Esophagus muscularis mucosa (tissue), 3 donors: ENCODE data around the gene SMYD2.

Experiments used
- CTCF ChIP-seq, 3 experiments: fragments of 200-600 bp in 2 of 3; fragments of 450-650 bp in 1 of 3; sonication (generic) in 2 of 3; IDR thresholded peaks; one replicate each; pipeline ENCODE4 v1.5.1; 2017 to 2019; ENCODE audit warnings: antibody characterized with exemption in 3 of 3, mild to moderate bottlenecking in 2 of 3, moderate library complexity in 1 of 3
- POLR2A ChIP-seq: fragments of 450-650 bp; IDR thresholded peaks from one replicate; pipeline ENCODE4 v1.6.1; 2017; ENCODE audit warnings: antibody characterized with exemption, moderate library complexity, mild to moderate bottlenecking, low read depth
- POLR2AphosphoS5 ChIP-seq, 2 donors: sonication (generic); formaldehyde crosslinking; IDR thresholded peaks; one replicate each; pipeline ENCODE4 v1.6.1; 2017; ENCODE audit warnings: antibody characterized with exemption in 2 of 2

DNA sequence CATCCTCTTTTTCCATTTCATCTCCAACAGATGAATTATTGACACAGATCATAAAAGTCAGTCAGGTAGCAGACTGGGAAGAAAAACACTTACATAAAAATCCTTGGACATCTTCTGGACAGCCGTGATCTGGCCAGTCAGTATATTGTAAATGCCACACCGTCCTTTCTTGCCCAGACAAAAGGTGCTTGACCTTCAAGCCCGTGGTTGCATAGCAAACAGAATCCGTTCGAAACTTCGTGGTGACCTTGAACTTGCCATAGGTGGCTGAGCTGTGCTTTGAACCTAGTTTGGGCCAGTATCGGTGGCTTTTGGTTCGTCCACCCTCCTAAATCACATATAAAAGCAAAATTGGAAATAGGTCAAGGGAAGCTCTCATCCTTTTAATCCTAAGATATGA lies 88.4 kb downstream of the SMYD2 start:
- TF ChIP-seq CTCF (IDR thresholded peaks at IDR 0.05) (no peak), POLR2A (no peak), POLR2AphosphoS5 (IDR thresholded peaks at IDR 0.05) (no peak)
